Measurements from ENCODE around the gene NEDD4L. TPM values are rescaled to one million over a fixed set of nuclear protein-coding genes. Genes with fewer than 3 reads are reported as not detected.

NEDD4L gene
- total and polyA plus RNA-seq, 10 of the 15 experiments (the other 5 are each of a cell fraction or from before 2014, with no cell fraction given) = 7.4 to 24.0 (median 17.7) TPM

- ChIA-PET POLR2A (interaction anchor here (0.6 to 0.8 kb wide), 2 partner anchors 33 to 42 kb away, joined by 3 read pairs; no protein-coding TSS in a partner anchor), RAD21 (ENCODE audit: unreplicated experiment) (interaction anchor here (0.8 to 1.5 kb wide), 2 partner anchors 47 to 131 kb away, joined by 3 read pairs; no protein-coding TSS in a partner anchor), SMC1A (ENCODE audit: uncharacterized antibody, unreplicated experiment) (no interaction called here), CTCF (interaction anchor here (1.3 to 1.8 kb wide), 2 partner anchors 12 to 20 kb away, joined by 3 to 6 read pairs; no protein-coding TSS in a partner anchor)
- H4K20me1 ChIP-seq (ENCODE audit: control insufficient read depth, insufficient read depth) = no peaks in the 10 kb centered on the region
- intact Hi-C loops (cut with micrococcal nuclease; ENCODE audit: unreplicated experiment) = no loop called here
- H3K4me2 ChIP-seq (ENCODE audit: control insufficient read depth, insufficient read depth) = no peak overlapping the region
- H3K9ac ChIP-seq (ENCODE audit: control insufficient read depth, insufficient read depth, low read length) = no peak overlapping the region
- H3K27me3 ChIP-seq (replicated peaks in 1 of 2; ENCODE audit: control insufficient read depth in 2 of 2, insufficient read depth in 2 of 2, low read length in 1 of 2) = no peaks in the 10 kb centered on the region
- no peak overlapping the region for H3K27ac ChIP-seq (ENCODE audit: control insufficient read depth, insufficient read depth)
- DNase-seq (ENCODE audit: low read depth, low spot score) (no peak), ATAC-seq (no peak), FAIRE-seq (no peak)
- no peaks in the 10 kb centered on the region for H3K9me3 ChIP-seq (replicated peaks; ENCODE audit: control insufficient read depth, insufficient read depth, low read length)
- H2AFZ ChIP-seq (ENCODE audit: control insufficient read depth, low read depth, low read length) = no peak overlapping the region
- no peaks in the 10 kb centered on the region for H3K79me2 ChIP-seq (ENCODE audit: control insufficient read depth, insufficient read depth, low read length)
- TF ChIP-seq, protein P1, sequence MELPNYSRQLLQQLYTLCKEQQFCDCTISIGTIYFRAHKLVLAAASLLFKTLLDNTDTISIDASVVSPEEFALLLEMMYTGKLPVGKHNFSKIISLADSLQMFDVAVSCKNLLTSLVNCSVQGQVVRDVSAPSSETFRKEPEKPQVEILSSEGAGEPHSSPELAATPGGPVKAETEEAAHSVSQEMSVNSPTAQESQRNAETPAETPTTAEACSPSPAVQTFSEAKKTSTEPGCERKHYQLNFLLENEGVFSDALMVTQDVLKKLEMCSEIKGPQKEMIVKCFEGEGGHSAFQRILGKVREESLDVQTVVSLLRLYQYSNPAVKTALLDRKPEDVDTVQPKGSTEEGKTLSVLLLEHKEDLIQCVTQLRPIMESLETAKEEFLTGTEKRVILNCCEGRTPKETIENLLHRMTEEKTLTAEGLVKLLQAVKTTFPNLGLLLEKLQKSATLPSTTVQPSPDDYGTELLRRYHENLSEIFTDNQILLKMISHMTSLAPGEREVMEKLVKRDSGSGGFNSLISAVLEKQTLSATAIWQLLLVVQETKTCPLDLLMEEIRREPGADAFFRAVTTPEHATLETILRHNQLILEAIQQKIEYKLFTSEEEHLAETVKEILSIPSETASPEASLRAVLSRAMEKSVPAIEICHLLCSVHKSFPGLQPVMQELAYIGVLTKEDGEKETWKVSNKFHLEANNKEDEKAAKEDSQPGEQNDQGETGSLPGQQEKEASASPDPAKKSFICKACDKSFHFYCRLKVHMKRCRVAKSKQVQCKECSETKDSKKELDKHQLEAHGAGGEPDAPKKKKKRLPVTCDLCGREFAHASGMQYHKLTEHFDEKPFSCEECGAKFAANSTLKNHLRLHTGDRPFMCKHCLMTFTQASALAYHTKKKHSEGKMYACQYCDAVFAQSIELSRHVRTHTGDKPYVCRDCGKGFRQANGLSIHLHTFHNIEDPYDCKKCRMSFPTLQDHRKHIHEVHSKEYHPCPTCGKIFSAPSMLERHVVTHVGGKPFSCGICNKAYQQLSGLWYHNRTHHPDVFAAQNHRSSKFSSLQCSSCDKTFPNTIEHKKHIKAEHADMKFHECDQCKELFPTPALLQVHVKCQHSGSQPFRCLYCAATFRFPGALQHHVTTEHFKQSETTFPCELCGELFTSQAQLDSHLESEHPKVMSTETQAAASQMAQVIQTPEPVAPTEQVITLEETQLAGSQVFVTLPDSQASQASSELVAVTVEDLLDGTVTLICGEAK (IDR thresholded peaks at IDR 0.05; ENCODE audit: borderline replicate concordance) = no peak
- TF ChIP-seq PAX8 (IDR thresholded peaks at IDR 0.05) = no peak
- no peak for TF ChIP-seq NRF1 (conservative IDR thresholded peaks at IDR 0.05; ENCODE audit: low read depth, low read length)
- in situ Hi-C loops (cut with MboI) = no loop called here
- H3K36me3 ChIP-seq (ENCODE audit: control insufficient read depth in 2 of 2, insufficient read depth in 2 of 2, low read length in 1 of 2) = no peaks in the 10 kb centered on the region; a peak in 2 of 4 replicates
- BruUV-seq (replicated peaks) = no TSS peak
- 65% methylated on average over 10 of the region's 10 CpGs for WGBS (ENCODE audit: insufficient coverage, insufficient replicate concordance, low lambda C conversion rate, missing lambda C conversion rate)
- no peak overlapping the region for H3K4me3 ChIP-seq
- H3K4me1 ChIP-seq (ENCODE audit: control insufficient read depth, insufficient read depth, low read length) = no peaks in the 10 kb centered on the region
Measured at GRCh38 chr18:58168993-58169392, 125.0 kb downstream of the NEDD4L start.
